ENCODE results near the gene P4HA1.
"Not testable (repeated sequence)": the region's sequence is repeated elsewhere in the genome, so short reads cannot be mapped to it uniquely, and the experiment has no call there.

Gene P4HA1

GRCh38 chr10:73117976-73118743 lies 21.5 kb upstream of the P4HA1 start:
- H3K36me3 ChIP-seq (ENCODE audit: control insufficient read depth, insufficient read depth, low read length): no peaks in the 10 kb centered on the region
- peak overlapping the region; percentile 14; the same call in 1 of the 2 replicates for H3K4me3 ChIP-seq (replicated peaks; ENCODE audit: low read depth, low read length)
- peak; percentile 67 for DNase-seq (ENCODE audit: extremely low read depth, insufficient read length)
- no peak for TF ChIP-seq CTCF (IDR thresholded peaks at IDR 0.05; ENCODE audit: insufficient read depth, low read length, poor library complexity, severe bottlenecking)
- H3K27me3 ChIP-seq (replicated peaks; ENCODE audit: control insufficient read depth, insufficient read depth, low read length): no peaks in the 10 kb centered on the region

DNA sequence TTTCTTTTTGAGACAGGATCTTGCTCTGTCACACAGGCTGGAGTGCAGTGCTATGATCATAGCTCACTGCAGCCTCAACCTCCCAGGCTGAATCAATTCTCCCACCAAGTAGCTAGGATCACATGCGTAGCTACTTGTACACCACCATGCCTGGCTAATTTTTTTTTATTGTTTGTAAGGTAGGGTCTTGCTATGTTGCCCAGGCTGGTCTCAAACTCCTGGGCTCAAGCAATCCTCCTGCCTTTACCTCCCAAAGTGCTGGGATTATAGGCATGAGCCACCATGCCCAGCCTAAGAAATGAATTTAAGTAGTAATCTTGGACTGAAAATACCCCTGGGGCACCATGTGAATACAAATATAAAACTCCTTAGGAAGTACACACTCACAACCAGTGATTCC lies 19.4 kb upstream of the P4HA1 start:
- Histone ChIP-seq H3K4me3 (replicated peaks; ENCODE audit: low read depth, low read length) (no peak overlapping the region), H3K36me3 (ENCODE audit: control insufficient read depth, insufficient read depth, low read length) (no peaks in the 10 kb centered on the region), H3K27me3 (replicated peaks; ENCODE audit: control insufficient read depth, insufficient read depth, low read length) (no peaks in the 10 kb centered on the region)
- no peak for TF ChIP-seq CTCF (IDR thresholded peaks at IDR 0.05; ENCODE audit: insufficient read depth, low read length, poor library complexity, severe bottlenecking)
- DNase-seq (ENCODE audit: extremely low read depth, insufficient read length): no peak

DNA sequence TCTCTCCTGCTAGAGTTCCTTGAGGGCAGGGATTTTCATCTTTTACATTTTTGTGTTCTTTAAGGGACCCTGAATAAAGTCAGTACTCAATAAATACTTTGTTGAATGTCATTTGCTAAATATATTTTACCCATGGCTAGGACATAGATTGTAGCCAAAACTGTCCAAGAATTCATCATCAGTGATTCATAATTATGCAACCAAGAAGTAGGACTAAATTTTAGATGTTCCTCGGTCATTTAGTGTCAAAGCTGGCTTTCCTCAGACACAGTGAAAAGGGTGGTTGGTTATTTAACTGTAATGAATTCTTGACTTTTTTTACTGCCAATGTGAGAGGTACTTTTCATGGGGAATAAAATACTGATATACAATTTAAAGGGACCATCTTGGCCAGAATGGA lies 16.9 kb upstream of the P4HA1 start:
- Histone ChIP-seq H3K4me3 (replicated peaks; ENCODE audit: low read depth, low read length) (no peak overlapping the region), H3K36me3 (ENCODE audit: control insufficient read depth, insufficient read depth, low read length) (no peaks in the 10 kb centered on the region; the same call in 1 of the 2 replicates), H3K27me3 (replicated peaks; ENCODE audit: control insufficient read depth, insufficient read depth, low read length) (no peaks in the 10 kb centered on the region)
- DNase-seq (ENCODE audit: extremely low read depth, insufficient read length): no peak
- TF ChIP-seq CTCF (IDR thresholded peaks at IDR 0.05; ENCODE audit: insufficient read depth, low read length, poor library complexity, severe bottlenecking): no peak

GRCh38 chr10:73112032-73112431 lies 15.4 kb upstream of the P4HA1 start:
- not testable (repeated sequence) for H3K27me3 ChIP-seq (replicated peaks; ENCODE audit: control insufficient read depth, insufficient read depth, low read length); DNase-seq (ENCODE audit: extremely low read depth, insufficient read length); H3K36me3 ChIP-seq (ENCODE audit: control insufficient read depth, insufficient read depth, low read length); H3K4me3 ChIP-seq (replicated peaks; ENCODE audit: low read depth, low read length)

GRCh38 chr10:73110345-73110849 lies 13.7 kb upstream of the P4HA1 start, which contains the start of gene NUDT13:
TSS of gene NUDT13 (plus strand) at chr10:73110455. CDS start at chr10:73114366, 3,911 bp downstream.
- no peak for TF ChIP-seq CTCF (IDR thresholded peaks at IDR 0.05; ENCODE audit: insufficient read depth, low read length, poor library complexity, severe bottlenecking)
- H3K36me3 ChIP-seq (ENCODE audit: control insufficient read depth, insufficient read depth, low read length): no peaks in the 10 kb centered on the region; the same call in 1 of the 2 replicates
- DNase-seq (ENCODE audit: extremely low read depth, insufficient read length): peak; percentile 40
- peak within 1 kb of the TSS; percentile 50 for H3K4me3 ChIP-seq (replicated peaks; ENCODE audit: low read depth, low read length)
- H3K27me3 ChIP-seq (replicated peaks; ENCODE audit: control insufficient read depth, insufficient read depth, low read length): no peaks in the 10 kb centered on the region

DNA sequence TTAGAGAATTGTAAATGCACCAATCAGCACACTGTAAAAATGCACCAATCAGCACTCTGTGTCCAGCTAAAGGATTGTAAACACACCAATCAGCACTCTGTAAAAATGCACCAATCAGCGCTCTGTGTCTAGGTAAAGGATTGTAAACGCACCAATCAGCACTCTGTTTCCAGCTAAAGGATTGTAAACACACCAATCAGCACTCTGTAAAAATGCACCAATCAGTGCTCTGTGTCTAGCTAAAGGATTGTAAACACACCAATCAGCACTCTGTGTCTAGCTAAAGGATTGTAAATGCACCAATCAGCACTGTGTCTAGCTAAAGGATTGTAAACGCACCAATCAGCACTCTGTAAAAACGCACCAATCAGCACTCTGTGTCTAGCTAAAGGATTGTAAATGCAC lies 12.6 kb upstream of the P4HA1 start:
- DNase-seq (ENCODE audit: extremely low read depth, insufficient read length); H3K4me3 ChIP-seq (replicated peaks; ENCODE audit: low read depth, low read length); H3K36me3 ChIP-seq (ENCODE audit: control insufficient read depth, insufficient read depth, low read length); H3K27me3 ChIP-seq (replicated peaks; ENCODE audit: control insufficient read depth, insufficient read depth, low read length): not testable (repeated sequence)
